HG03457 (cell line): ENCODE data around the gene MOSPD3.
A peak's percentile ranks its signal among the peaks of the same experiment; 100 is the strongest.

Experiments
- ATAC-seq: cut with Tn5 transposase; IDR thresholded peaks from one replicate; pipeline ENCODE4 v1.9.1; 2021; ENCODE audit warnings: moderate number of reproducible peaks; ENCODE audit not compliant: unreplicated experiment

MOSPD3 gene

DNA sequence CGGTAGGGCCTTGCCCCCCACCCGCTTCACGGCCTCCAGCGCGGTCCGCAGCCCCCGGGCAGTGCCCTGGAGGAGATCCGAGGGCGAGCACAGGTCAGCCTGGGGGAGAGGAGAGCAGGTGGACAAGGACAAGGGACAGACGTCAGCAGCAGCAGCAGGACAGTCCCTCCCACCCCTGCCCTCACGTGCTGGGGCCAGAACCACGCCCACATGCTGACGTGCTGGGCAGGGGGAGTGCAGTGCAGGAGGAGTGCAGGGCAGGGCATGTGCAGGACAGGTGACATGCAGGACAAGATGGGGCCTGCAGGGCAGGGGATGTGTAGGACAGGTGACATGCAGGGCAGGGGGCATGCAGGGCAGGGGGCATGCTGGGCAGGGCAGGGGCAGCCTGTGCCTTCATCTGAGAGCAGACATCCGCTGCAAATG, 37.1 kb upstream of the MOSPD3 start:
- ATAC-seq, result no peak

DNA sequence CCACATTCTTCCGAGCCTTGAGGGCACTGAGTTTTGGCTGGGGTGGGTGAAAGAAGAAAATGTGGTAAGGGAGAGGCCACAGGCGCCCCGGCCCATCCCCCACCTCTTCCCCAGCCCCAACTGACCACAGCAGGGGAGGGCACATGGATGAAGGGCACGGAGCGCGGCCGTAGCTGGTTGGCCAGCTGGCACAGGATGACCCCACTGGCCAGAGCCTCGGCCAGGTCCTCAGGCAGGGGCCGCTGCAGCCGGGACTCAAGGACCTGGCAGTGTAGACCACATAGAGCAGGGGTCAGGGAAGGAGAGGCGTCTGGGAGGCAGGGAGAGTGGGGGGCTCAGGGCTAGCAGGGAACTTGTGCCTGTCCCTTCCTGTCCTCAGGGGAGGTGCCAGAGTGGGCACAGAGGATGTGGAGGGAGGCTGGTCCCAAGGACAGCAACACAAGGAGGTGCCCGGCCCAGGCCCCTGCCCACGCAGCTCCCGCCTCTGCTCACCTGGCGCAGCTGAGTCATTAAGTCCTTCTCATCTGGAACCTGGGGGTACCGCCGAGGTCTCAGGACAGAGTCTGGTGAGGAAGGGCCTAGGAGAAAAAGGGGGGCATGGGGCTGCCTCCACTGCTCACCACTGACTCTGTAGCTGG, 36.5 kb upstream of the MOSPD3 start:
- ATAC-seq, result no peak

DNA sequence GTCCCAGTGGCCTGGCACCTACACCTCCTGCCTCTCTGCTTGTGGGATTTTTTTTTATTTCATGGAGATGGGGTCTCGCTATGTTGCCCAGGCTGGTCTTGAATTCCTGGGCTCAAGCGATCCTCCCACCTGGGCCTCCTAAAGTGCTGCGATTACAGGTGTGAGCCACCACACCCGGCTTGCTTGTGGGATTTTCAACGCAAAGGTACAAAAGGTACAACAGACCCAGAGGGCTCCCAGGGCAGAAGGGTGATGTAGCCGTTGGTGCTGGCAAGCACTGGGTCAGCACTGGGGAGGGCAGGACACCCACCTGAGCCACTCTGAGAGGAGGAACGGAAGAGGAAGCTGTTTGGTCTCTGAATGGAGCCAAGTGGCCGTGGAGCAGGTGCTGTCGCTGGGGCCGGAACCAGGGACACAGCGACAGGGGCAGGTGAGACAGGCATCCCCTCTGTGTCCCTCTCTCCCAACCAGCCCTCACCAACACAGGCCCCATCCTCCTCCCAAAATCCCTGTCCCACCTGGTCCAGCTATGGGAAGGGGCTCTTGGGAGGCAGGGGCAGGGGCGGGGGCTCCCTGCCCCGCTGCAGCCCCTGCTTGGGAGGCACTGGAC, 35.9 kb upstream of the MOSPD3 start:
- ATAC-seq, result no peak

DNA sequence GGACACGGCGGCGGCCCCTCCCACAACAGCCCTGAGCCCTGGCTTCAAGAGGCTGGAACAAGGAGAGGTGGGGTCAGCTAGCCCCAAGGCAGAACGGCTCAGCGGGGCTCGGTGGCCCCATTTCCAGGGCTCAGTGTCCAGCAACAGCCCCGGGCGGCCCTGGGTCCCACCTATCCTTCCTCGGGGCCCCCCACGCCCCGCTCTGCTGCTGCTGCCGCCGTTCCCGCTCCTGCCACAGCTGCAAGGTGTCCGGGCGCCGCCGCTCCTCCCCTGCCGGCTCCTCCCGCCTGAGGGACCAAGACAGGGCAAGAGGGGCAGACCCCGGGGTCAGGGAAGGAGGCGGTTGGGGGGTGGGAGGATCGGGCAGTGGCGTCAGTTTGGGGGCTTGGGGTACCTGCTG, 35.2 kb upstream of the MOSPD3 start:
- ATAC-seq, result no peak

DNA sequence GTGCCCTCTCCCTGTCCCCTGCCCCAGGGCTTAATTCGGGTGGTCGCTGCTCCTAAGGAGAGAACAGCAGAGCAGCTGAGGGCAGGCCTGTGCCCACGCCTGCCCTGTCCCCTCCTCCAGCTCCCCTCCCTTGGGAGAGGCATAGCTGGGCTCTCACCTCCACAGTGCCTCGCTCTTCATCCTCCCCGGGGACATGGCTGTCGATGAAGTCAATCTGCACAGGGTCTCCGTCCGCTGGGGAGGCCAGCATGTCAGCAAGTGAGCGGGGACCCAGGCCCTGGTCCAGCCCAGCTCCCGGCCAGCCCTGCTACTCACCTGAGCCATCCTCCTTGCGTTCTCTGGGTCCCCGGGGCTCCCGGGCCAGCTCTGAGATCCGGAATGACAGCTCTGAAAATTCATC, 34.8 kb upstream of the MOSPD3 start:
- no peak for ATAC-seq

DNA sequence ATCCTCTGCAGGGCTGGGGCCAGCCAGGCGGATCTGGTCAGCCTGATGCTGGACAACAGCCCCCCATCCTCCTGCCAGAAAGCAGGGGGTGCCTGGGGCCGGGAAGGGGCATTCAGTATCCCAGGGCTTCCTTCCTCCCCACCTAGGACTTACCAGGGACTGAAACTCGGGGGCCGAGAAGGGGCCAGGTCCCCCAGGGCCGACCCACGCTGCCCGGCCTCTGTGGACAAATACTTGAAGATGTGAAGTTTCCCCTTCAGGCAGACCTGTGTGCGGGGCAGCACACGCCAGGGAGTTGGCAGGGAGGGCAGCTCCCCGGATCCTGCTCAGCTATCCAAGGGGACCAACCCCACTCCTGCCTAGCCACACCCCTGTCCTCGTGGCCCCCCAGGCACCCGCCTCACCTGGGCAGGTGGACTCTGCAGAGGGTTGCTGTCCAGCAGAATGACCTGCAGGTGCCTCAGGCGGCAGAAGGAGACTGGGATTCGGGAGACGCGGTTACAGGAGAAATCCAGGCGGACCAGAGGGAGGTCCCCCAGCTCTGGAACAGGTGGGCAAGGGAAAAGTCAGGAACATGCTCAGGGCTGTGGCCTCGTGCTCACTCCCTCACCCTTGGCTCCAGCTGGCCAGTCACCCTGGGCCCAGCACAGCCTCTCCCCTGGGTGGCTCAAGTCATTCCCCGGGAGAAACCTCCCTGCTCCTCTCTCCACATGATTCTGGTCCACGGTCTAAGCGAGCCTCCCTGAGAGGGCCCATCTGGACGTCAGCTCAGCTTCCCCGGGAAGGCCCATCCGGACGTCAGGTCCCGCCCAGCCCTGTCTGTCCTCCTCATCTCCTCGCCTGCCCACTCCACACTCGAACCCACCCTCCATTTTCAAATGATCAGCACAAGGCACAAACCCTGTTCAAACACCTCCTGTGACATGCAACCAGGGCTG, 33.8 kb upstream of the MOSPD3 start:
- no peak for ATAC-seq

DNA sequence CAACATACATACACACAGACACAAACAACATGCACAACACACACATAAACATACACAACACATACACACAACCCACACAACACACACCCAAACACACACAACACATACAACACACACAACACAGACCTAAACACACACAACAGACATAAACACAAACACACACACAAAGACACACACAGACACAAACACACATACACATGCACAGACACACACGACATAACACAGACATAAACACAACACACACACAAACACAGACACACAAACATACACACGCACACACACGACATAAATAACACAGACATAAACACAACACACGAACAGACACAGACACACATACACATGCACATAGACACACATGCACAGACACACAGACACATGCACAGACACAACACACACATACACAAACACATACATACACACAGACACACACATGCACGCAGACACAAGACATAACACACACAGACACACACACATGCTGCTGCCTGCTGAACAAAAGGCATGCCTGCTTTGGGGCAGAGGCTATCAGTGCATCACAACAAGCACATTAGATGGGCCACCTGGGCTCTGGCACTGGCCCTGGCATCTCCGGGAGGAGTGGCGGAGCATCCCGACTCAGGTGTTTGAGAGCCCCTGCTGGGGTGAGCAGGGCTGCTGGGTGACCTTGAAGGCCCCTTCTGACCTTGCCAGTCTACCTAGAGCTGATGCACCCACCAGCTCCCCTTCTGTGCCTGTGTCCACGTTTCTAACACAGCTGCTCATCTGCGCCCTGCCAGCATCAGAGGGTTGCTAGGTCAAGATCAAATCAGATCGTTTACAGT, 31.7 kb upstream of the MOSPD3 start:
- ATAC-seq, result no peak

DNA sequence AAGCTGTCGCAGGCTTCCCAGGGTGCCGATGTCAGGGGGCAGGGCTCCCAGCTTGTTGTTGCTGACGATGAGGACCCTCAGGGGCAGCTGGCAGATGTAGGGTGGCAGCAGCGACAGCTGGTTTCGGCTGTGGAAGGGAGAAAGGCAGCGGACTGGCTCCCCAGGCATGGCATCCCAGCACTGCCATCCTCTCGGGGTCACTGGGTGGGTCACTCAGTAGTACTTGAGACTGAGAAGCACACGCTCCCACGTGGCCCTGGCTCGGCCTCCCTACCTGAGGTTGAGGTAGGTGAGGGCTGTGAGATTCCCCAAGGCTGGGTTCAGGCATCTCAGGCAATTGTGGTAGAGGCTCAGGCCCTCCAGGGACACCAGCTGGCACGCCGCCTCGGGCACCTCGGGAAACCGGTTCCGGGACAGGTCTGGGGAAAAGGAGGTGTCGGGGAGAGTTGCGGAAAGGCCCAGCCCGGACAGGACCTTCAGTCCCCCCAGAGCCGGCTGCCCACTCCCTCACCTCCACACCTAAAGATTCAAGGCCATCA, 30.2 kb upstream of the MOSPD3 start:
- no peak for ATAC-seq

DNA sequence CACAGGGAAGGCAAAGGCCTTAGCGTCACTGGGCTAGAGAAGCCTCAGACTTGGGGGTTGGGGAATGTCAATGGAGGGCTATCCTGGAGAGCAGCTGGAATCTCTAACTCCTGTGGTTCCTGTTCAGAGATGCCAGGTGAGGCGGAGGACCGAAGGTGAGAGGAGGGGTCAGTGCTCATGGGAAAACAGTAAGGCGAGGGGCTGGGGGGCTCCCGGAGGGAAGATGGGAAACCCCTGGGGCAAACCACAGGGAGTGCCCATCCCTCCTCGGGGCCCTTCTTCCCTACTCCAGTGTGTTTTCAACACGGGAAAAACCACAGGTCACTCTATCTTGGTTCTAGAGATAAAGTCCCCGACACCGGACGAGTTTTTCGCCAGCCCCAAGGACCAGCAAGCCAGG, 29.7 kb upstream of the MOSPD3 start:
- no peak for ATAC-seq

DNA sequence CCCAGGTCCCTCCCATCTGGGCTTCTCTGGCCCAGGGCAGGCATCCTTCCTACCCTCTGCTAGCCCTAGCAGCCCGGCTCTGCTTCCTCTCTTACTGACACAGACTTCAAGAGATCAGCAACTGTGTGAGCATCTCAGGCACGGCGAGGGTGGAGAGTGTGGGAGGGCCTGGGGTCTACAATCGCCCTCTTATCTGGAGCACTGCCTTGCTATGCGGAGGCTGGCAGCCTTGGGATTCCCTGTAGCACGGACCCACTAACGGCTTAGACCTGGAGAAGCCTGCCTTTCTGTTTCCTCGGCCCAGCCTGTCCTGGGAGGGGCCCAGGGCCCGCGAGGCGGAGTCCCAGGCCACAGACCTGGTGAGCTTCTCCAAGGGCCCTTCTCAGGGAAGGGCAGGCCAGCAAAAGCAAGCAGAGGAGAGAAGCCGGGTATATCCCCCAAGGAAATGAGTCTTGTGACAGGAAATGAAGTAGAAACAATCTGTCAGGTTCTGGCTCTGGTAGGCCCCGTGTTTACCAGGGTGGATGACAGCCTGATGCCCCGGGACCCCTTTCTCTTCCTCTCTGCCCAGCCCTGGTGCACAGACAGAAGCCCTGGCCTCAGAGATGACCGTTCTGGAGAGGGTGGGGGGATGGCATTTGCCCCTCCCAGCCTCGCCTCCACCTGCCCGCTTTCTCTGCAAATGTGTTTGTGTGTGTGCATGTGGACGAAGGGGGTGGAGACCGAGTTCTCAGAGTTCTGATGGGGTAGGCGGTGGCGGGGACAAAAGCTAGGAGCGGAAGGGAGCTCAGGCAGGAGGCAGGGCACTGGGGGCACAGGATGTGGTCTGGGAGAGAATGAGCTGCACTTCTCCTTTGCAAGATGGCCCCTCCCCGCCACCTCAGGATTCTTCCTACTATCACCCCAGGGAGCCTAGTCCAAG, 28.9 kb upstream of the MOSPD3 start:
- no peak for ATAC-seq

DNA sequence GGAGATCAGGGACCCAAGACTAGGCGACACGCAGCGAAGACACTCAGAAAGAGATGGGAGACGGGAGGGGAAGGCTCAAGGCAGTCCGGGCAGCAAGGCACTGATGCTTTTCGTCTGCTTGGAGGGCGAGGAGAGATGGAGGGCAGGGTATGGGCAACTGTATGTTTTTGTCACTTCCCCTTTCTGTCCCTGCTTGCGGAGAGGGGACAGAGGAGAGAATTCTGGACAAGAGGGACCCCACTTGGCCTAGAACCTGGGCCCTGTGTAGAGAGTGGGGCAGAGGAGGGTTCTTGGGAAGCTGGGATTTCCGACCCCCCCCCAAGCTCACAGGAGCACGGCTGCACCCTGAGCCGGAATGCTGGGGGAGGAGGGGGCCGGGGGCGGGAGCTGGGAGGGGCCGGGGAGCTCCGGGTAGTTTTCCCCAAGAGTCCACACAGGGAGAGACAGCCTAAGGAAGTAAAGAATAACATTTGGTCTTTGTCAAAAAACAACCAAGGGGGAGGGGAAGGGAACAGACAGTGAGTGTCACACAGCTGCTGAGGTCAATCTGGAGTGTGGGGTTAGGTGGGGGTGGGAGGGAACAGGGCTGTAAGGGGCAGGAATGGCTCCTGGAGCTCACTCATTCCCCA, 28.2 kb upstream of the MOSPD3 start:
- ATAC-seq, result no peak

DNA sequence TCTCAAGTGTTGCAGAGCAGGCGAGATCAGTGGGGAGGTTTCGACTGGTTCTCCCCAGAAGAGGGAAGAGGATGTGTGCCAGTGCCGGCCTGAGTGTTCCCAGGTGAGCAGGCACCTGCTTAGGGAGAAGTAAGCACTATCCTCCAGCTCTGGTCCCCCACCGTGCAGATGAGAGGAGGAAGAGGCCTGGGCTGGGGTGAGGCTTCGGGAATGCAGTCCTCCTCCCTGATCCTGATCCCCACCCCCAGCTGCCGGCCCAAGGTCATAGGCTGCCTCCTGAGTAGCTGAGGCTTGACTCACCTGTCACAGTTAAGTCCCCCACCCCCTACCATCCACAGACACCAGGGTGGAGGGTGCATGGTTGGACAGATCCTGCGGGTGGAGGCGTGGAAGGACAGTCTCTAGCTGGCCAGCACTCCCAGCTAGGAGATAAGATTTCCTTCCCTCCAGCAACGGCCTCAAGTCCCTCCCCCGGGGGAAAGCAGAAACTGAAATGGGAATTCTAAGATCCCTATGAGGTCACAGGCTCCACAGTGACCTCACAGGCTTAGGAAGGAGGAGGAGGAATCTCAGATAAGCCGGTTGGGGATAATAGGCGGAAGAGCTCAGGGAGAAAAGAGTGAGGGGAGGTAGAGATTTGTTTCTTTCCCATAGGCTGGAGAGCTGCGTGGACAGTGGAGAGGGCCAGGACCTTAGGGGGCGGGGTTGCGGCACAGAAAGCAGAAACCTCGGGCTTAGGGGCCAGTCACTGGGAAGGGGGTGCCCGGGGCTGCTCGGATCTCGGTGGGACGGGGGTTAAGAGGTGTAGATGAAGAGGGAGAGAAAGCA, 27.4 kb upstream of the MOSPD3 start:
- ATAC-seq, result no peak

DNA sequence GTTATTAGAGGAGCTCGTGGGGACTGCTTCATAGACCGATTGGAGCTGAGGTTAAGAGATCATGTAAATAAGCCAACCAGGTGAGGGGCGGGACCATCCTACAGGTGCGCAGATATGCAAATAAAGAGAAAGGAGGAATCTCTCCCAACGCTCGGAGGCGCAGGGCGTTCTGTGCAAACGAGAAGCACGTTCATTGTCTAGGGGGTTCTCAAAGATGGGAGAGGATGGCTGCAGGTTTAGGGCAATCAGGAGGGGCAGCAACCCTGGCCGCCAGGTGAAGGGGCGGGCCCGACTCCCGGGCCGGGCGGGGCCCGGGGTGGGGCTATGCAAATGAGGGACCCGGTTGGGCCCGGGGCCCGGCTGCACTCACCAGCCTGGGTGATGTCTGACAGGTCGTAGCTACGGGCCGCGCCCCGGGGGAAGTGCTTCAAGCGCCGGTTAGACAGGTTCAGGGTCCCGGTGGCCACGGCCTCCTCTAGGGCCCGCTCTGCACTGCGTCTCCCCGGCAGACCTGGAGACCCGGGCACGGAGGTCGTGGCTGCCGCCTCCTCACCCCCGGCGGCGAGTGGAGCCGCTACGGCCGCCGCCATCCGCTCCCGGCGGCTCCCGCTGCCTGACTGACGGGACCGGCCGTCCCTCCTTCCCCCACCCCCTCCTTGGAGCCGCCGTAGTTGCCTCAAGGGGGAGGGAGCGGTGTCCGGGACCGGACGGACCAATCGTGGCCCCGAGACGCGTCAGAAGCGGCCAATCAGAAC, 26.7 kb upstream of the MOSPD3 start, which contains the start of gene LRCH4:
Gene LRCH4 (minus strand): TSS at position 619 of the 755 bp plus-strand sequence. CDS start 29 bp downstream, at position 590.
- no peak for ATAC-seq

DNA sequence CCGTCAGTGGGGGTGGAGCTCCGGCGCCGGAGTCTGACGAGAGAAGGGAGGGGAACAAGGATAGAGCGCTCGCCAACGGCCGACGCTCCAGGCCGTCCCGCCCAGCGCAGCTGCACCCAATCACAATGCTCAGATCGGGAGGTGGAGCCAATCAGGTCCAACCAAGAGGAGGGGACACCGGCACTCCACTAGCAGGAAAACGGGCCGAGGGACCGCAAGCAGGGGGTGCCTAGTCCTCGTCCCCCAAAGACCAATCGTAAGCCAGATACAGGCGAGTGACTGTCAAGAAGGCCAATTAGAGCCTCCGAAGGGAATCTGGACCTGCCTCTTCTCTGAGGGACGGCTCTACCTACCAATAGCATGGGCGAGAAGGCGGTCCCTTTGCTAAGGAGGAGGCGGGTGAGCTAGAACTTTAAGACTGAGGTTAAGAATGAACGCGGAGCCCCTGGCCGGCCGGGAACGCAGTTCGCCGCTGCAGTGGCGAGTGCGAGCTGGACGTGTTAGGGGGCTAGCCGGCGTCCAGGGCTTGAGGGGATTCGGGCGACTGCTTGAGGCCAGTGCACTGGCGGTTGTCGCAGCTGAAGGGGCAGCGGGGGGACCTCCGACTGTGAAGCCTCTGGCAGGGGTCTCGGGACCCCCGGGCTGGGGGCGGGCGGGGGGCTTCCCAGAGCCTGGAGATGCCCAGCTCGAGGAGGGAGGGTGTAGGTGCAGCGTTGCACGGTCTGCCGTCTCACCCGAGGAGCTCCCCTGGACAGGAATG, 25.9 kb upstream of the MOSPD3 start, which contains the start of gene FBXO24:
Gene FBXO24 (plus strand): TSS at position 63 of the 760 bp plus-strand sequence. CDS start 298 bp downstream, at position 361.
- ATAC-seq, result peak; percentile 74

DNA sequence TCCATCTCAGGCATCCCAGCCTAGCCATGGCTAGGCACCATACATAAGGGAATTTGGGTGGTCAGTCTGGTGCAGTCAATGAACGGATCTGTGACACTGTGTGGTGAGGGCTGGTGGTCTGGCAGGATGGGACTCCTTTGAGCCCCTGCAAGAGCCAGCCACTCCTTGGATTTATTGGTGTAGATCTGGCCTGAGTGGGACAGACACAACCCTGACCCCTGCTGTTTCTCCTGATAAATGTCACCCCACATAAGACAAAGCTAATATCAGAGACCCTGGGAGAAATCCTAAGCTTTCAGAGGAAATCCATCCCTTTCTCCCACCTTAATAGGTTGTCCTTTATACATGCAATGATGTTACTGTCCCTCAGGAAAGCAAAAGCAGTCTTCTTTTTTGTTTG, 23.9 kb upstream of the MOSPD3 start:
- no peak for ATAC-seq

DNA sequence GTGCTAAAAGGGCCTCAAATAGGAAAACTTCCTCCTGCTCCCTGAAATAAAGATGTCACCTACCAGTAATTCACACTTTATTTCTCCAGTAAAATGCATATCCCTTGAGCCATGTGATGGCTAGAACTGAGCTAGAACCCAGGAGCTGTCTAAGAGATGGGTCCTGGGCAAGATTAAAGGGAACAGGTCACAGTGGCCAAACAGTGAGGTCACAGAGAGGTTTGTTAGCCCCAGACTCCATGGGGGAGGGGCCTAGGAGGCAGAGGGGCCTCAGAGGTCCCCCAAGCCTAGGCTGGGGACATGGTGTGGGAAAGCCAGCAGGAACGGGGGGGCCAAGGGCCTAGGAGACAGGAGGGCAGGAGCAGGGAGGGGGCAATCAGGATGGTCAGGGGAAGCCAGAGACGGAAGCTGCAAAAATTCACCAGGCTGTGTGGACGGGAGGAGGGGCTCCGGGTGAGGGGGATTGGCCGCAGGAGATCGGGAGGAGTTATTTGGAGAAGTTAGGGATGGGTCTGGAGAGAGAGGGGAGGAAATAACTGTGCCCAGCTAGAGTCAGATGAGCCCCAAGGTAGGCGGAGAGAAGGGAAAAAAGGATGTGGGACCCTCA, 22.9 kb upstream of the MOSPD3 start:
- ATAC-seq, result no peak
